Muscle layer of colon (tissue), 2 donors: ENCODE measurements around the gene SIK3.

Source experiments
- H3K27ac ChIP-seq: one replicate; pipeline ENCODE4 v1.7.0; 2013; ENCODE audit warnings: low read depth, mild to moderate bottlenecking, low read length, moderate library complexity
- H3K27me3 ChIP-seq, 2 donors: one replicate each; pipeline ENCODE4 v1.7.0; 2013; ENCODE audit warnings: low read length in 2 of 2, mild to moderate bottlenecking in 2 of 2; ENCODE audit not compliant: insufficient read depth in 2 of 2, control insufficient read depth in 1 of 2
- H3K36me3 ChIP-seq: one replicate; pipeline ENCODE4 v1.7.0; 2013; ENCODE audit warnings: mild to moderate bottlenecking, low read length; ENCODE audit not compliant: insufficient read depth
- H3K4me1 ChIP-seq: one replicate; pipeline ENCODE4 v1.7.0; 2013; ENCODE audit warnings: mild to moderate bottlenecking, low read length; ENCODE audit not compliant: insufficient read depth
- H3K4me3 ChIP-seq, 2 donors: one replicate each; pipeline ENCODE4 v1.7.0; 2013; ENCODE audit warnings: low read length in 2 of 2, low read depth in 1 of 2, mild to moderate bottlenecking in 1 of 2, moderate library complexity in 1 of 2
- H3K9ac ChIP-seq: one replicate; pipeline ENCODE4 v1.7.0; 2013; ENCODE audit warnings: low read length
- H3K9me3 ChIP-seq: one replicate; pipeline ENCODE4 v1.7.0; 2013; ENCODE audit warnings: mild to moderate bottlenecking, low read length
- donor health status: abdominal sarcoma.
- donor health status: Adenocarcinoma of cecum.

Gene SIK3

GRCh38 chr11:116951762-116952161 lies 146.5 kb downstream of the SIK3 start:
- Histone ChIP-seq H3K9ac (no peak overlapping the region), H3K4me1 (peaks cover 4% of the 10 kb centered on the region), H3K27me3 (no peaks in the 10 kb centered on the region), H3K27ac (no peak overlapping the region), H3K36me3 (peaks cover 21% of the 10 kb centered on the region), H3K9me3 (no peaks in the 10 kb centered on the region), H3K4me3 (no peak overlapping the region)

- Histone ChIP-seq H3K27me3 (no peaks in the 10 kb centered on the region), H3K4me3 (no peak overlapping the region), H3K27ac (no peak overlapping the region), H3K9me3 (no peaks in the 10 kb centered on the region), H3K9ac (no peak overlapping the region), H3K36me3 (peaks cover 14% of the 10 kb centered on the region), H3K4me1 (no peaks in the 10 kb centered on the region)
Observed at GRCh38 chr11:116950210-116950609, 148.0 kb downstream of the SIK3 start.

GRCh38 chr11:116948391-116948790 lies 149.8 kb downstream of the SIK3 start:
- Histone ChIP-seq H3K4me3 (no peak overlapping the region), H3K27ac (no peak overlapping the region), H3K9ac (no peak overlapping the region), H3K9me3 (no peaks in the 10 kb centered on the region), H3K36me3 (peaks cover 14% of the 10 kb centered on the region), H3K4me1 (no peaks in the 10 kb centered on the region), H3K27me3 (no peaks in the 10 kb centered on the region)

GRCh38 chr11:116946414-116946813 lies 151.8 kb downstream of the SIK3 start:
- peaks cover 14% of the 10 kb centered on the region for H3K36me3 ChIP-seq
- H3K27me3 ChIP-seq: no peaks in the 10 kb centered on the region
- H3K9ac ChIP-seq: no peak overlapping the region
- no peak overlapping the region for H3K27ac ChIP-seq
- no peaks in the 10 kb centered on the region for H3K4me1 ChIP-seq
- H3K4me3 ChIP-seq: no peak overlapping the region
- no peaks in the 10 kb centered on the region for H3K9me3 ChIP-seq

GRCh38 chr11:116939499-116939898 lies 158.7 kb downstream of the SIK3 start:
- H3K9me3 ChIP-seq: no peaks in the 10 kb centered on the region
- no peaks in the 10 kb centered on the region for H3K36me3 ChIP-seq
- no peak overlapping the region for H3K4me3 ChIP-seq
- no peak overlapping the region for H3K9ac ChIP-seq
- H3K27ac ChIP-seq: no peak overlapping the region
- no peaks in the 10 kb centered on the region for H3K27me3 ChIP-seq
- H3K4me1 ChIP-seq: no peaks in the 10 kb centered on the region

- Histone ChIP-seq H3K36me3 (no peaks in the 10 kb centered on the region), H3K4me1 (no peaks in the 10 kb centered on the region), H3K27ac (no peak overlapping the region), H3K4me3 (no peak overlapping the region), H3K9ac (no peak overlapping the region), H3K9me3 (no peaks in the 10 kb centered on the region), H3K27me3 (no peaks in the 10 kb centered on the region)
Observed at GRCh38 chr11:116938471-116939070, 159.7 kb downstream of the SIK3 start.

GRCh38 chr11:116936754-116937446 lies 161.3 kb downstream of the SIK3 start:
- Histone ChIP-seq H3K9ac (no peak overlapping the region), H3K27me3 (no peaks in the 10 kb centered on the region), H3K9me3 (no peaks in the 10 kb centered on the region), H3K4me1 (peaks cover 2% of the 10 kb centered on the region), H3K27ac (no peak overlapping the region), H3K4me3 (no peak overlapping the region), H3K36me3 (no peaks in the 10 kb centered on the region)

GRCh38 chr11:116935514-116935913 lies 162.7 kb downstream of the SIK3 start:
- Histone ChIP-seq H3K9me3 (no peaks in the 10 kb centered on the region), H3K4me3 (no peak overlapping the region), H3K27ac (no peak overlapping the region), H3K4me1 (peaks cover 14% of the 10 kb centered on the region), H3K27me3 (no peaks in the 10 kb centered on the region), H3K9ac (no peak overlapping the region), H3K36me3 (no peaks in the 10 kb centered on the region)

- Histone ChIP-seq H3K27me3 (no peaks in the 10 kb centered on the region), H3K9me3 (no peaks in the 10 kb centered on the region), H3K36me3 (no peaks in the 10 kb centered on the region), H3K4me3 (no peak overlapping the region), H3K27ac (no peak overlapping the region), H3K4me1 (peaks cover 14% of the 10 kb centered on the region), H3K9ac (no peak overlapping the region)
Observed at GRCh38 chr11:116935089-116935488, 163.1 kb downstream of the SIK3 start.

GRCh38 chr11:116933961-116934360 lies 164.3 kb downstream of the SIK3 start:
- Histone ChIP-seq H3K9me3 (no peaks in the 10 kb centered on the region), H3K27ac (no peak overlapping the region), H3K9ac (no peak overlapping the region), H3K4me1 (peaks cover 20% of the 10 kb centered on the region), H3K36me3 (no peaks in the 10 kb centered on the region), H3K4me3 (no peak overlapping the region), H3K27me3 (no peaks in the 10 kb centered on the region)

GRCh38 chr11:116932181-116932580 lies 166.0 kb downstream of the SIK3 start:
- no peaks in the 10 kb centered on the region for H3K27me3 ChIP-seq
- no peak overlapping the region for H3K4me3 ChIP-seq
- H3K9ac ChIP-seq: no peak overlapping the region
- peaks cover 23% of the 10 kb centered on the region for H3K4me1 ChIP-seq
- H3K36me3 ChIP-seq: no peaks in the 10 kb centered on the region
- no peaks in the 10 kb centered on the region for H3K9me3 ChIP-seq
- H3K27ac ChIP-seq: no peak overlapping the region
